ENCODE measurements around the gene FRRS1.

The FRRS1 gene

GRCh38 chr1:99728494-99729235, 37.8 kb downstream of the FRRS1 start:
- no peak for DNase-seq (ENCODE audit: low read depth)

GRCh38 chr1:99727575-99728185, 38.8 kb downstream of the FRRS1 start:
- no peak for DNase-seq (ENCODE audit: low read depth)

GRCh38 chr1:99726818-99727217, 39.6 kb downstream of the FRRS1 start:
- DNase-seq (ENCODE audit: low read depth), result no peak

- DNase-seq (ENCODE audit: low read depth), result no peak
These were observed 40.0 kb downstream of the FRRS1 start for GRCh38 chr1:99726407-99726806.

GRCh38 chr1:99725996-99726395, 40.4 kb downstream of the FRRS1 start:
- no peak for DNase-seq (ENCODE audit: low read depth)

- DNase-seq (ENCODE audit: low read depth), result no peak
These were observed 43.2 kb downstream of the FRRS1 start for GRCh38 chr1:99723251-99723650.

- no peak for DNase-seq (ENCODE audit: low read depth)
These were observed 49.4 kb downstream of the FRRS1 start for GRCh38 chr1:99717005-99717404.

GRCh38 chr1:99713006-99713405, 53.4 kb downstream of the FRRS1 start:
- no peak for DNase-seq (ENCODE audit: low read depth)

- DNase-seq (ENCODE audit: low read depth), result no peak
These were observed 55.4 kb downstream of the FRRS1 start for GRCh38 chr1:99710994-99711393.

- peak; percentile 19 for DNase-seq (ENCODE audit: low read depth)
These were observed 58.8 kb downstream of the FRRS1 start for GRCh38 chr1:99707535-99708142.

GRCh38 chr1:99705385-99705784, 61.0 kb downstream of the FRRS1 start:
- DNase-seq (ENCODE audit: low read depth), result no peak

- no peak for DNase-seq (ENCODE audit: low read depth)
These were observed 62.0 kb downstream of the FRRS1 start for GRCh38 chr1:99704356-99704816.

- no peak for DNase-seq (ENCODE audit: low read depth)
These were observed 64.2 kb downstream of the FRRS1 start for GRCh38 chr1:99702221-99702620.

- DNase-seq (ENCODE audit: low read depth), result no peak
These were observed 66.4 kb downstream of the FRRS1 start for GRCh38 chr1:99700020-99700419.

GRCh38 chr1:99697580-99697979, 68.9 kb downstream of the FRRS1 start:
- no peak for DNase-seq (ENCODE audit: low read depth)

- no peak for DNase-seq (ENCODE audit: low read depth)
These were observed 69.8 kb downstream of the FRRS1 start for GRCh38 chr1:99696616-99697015.

GRCh38 chr1:99691175-99691574, 75.3 kb downstream of the FRRS1 start:
- DNase-seq (ENCODE audit: low read depth), result no peak

- DNase-seq (ENCODE audit: low read depth), result no peak
These were observed 80.8 kb downstream of the FRRS1 start for GRCh38 chr1:99685516-99686180.

GRCh38 chr1:99682291-99682751, 84.1 kb downstream of the FRRS1 start:
- DNase-seq (ENCODE audit: low read depth), result no peak

GRCh38 chr1:99681583-99681982, 84.9 kb downstream of the FRRS1 start:
- no peak for DNase-seq (ENCODE audit: low read depth)

- DNase-seq (ENCODE audit: low read depth), result no peak
These were observed 86.2 kb downstream of the FRRS1 start for GRCh38 chr1:99680270-99680669.

- DNase-seq (ENCODE audit: low read depth), result no peak
These were observed 89.0 kb downstream of the FRRS1 start for GRCh38 chr1:99677416-99677815.

- DNase-seq (ENCODE audit: low read depth), result no peak
These were observed 89.6 kb downstream of the FRRS1 start for GRCh38 chr1:99676876-99677275.

Measured in activated T-helper 9 cell treated with anti-CD3 and anti-CD28 coated beads, Interleukin-2, amount 50 U/mL, for 16 hours (primary cell).